HG02678 (cell line): ENCODE measurements around the gene ZBTB8A.
"Not testable (repeated sequence)": the region's sequence is repeated elsewhere in the genome, so short reads cannot be mapped to it uniquely, and the experiment has no call there.

Experiments used
- ATAC-seq: cut with Tn5 transposase; IDR thresholded peaks from one replicate; pipeline ENCODE4 v1.9.1; 2021; ENCODE audit warnings: mild to moderate bottlenecking, moderate library complexity; ENCODE audit not compliant: unreplicated experiment

Gene ZBTB8A

GRCh38 chr1:32536117-32536516 is 3.1 kb upstream of the ZBTB8A start:
- ATAC-seq, result no peak

- ATAC-seq, result no peak
Observed at GRCh38 chr1:32536764-32537163, 2.5 kb upstream of the ZBTB8A start.

GRCh38 chr1:32539584-32540571 is 651 bp downstream of the ZBTB8A start:
- no peak for ATAC-seq

DNA sequence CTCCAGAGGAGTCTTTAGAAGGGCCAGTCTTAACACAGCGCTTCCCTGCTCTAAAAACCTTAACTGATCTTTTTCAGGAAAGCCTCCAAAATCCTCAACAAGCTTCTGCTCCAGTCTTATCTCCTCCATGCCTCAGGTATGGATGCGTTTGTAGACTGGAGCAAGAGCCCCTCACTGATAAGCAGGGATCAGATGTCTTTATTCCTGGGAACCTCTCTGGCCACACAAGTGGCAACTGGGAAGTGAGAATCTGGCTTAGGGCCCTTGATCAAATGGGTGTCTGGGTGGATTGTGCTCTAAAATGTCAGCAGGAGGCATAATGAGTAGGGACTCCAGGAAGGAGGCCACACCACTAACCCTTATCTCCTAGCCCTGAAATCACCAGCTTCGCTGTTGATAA is 1.4 kb downstream of the ZBTB8A start:
- ATAC-seq, result no peak

DNA sequence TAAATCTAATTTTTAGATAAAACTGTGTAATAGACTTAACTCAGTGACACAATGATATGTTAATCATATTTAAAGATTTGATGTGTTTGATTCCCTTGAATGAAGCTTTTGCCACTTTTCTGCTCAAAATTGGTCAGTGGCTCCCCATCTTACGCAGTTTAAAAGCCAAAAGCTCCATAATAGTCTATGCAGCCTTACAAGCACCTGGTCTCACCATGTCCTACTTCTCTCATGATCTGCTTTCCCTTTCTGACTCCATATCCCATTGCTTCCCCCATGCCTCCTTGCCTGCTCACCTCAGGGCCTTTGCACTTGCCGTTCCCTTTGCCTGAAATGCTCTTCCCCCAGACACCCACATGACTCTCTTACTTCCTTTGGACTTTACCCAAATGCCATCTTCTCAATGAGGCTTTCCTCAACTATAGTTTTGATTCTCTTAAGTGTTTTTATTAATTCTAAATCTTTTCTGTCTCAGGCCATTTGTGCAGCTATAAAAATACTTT is 1.9 kb downstream of the ZBTB8A start:
- no peak for ATAC-seq

- no peak for ATAC-seq
Observed at GRCh38 chr1:32546611-32547010, 7.4 kb downstream of the ZBTB8A start.

DNA sequence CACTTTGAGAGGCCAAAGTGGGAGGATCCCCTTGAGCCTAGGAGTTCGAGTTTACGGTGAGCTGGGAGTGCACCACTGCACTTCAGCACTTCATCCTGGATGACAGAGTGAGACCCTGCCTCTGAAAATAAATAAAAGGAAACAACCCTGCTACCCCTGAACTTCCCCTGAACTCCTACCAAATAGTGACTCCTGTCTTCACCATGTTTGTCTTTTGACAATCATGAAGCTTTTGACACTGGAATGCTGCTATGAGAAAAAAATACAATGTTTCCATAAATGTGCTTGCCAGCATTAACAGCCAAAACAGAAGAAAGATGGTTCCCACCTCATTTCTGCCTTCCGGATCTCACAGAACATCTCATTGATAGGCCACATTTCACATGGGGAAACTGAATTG is 10.4 kb downstream of the ZBTB8A start:
- no peak for ATAC-seq

- ATAC-seq, result no peak
Observed at GRCh38 chr1:32554288-32554687, 15.1 kb downstream of the ZBTB8A start.

GRCh38 chr1:32557035-32557434 is 17.8 kb downstream of the ZBTB8A start:
- ATAC-seq, result not testable (repeated sequence)

DNA sequence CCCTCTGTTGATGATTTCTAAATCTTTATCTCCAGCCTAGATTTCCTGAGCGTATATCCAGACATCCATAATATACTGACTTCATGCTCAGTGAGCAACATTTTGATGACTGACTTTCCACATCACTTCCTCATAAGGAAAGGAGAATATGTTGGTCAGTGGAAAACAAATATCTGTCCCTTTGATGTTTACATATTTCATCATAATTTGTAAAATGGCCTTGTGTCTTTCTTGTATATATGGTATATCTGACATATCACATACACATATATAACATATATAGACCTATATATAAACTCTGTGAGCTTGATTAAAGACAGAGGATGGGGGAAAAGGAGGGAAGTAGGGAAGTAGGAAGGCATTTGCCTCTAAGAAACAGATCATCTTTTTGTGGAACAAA is 18.6 kb downstream of the ZBTB8A start:
- no peak for ATAC-seq

DNA sequence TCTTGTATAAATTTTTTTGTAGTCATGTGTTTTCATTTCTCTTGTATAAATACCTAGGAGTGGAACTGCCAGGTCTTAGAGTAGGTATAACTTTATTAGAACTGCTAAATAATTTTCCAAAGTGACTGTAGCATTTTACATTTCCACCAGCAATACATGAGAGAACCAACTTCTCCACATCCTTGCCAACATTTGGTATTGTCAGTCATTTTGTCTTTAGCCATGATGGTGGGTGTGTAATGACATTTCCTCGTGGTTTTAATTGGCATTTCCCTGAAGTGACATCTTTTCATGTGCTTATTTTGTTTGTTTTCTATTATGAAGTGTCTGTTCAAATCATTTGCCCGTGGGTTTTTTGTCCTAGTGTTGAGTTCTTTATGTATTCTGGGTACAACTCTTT is 29.7 kb downstream of the ZBTB8A start:
- no peak for ATAC-seq

GRCh38 chr1:32580348-32581017 is 41.3 kb downstream of the ZBTB8A start:
- ATAC-seq, result no peak

- no peak for ATAC-seq
Observed at GRCh38 chr1:32592943-32593342, 53.7 kb downstream of the ZBTB8A start.

- ATAC-seq, result no peak
Observed at GRCh38 chr1:32600034-32600433, 60.8 kb downstream of the ZBTB8A start.

DNA sequence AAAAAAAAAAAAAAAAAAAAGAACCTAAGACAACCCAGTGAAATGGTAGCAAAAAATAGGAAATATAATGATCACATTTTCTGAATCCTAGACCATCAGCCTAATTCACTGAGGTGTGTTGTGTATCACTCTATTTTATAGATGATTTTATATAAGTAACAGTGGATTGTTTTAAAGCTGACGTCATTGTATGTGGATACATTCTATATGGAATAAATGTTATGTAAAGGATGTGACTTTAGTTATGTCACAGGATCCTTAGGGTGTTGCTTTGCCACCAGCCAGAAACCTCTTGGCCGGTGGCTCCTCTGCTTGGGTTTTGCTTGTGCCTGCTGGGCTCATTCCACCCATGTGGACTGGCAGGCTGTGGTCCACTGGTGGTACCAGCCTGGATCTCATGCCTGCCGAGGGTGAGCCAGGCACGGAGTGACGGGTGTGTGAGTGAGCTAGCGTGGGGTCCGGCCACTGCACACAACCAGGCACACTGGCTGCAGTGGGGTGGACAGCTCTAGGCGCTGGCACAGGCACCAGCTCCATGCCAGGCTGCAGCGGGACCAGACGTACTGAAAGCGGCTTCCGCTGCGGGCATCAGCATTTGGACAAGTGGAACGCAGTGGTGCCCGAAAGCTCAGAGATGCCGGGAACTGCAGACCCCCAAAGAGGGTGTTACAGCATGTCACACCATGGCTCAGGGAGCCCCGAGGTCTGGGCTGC is 66.6 kb downstream of the ZBTB8A start:
- no peak for ATAC-seq

DNA sequence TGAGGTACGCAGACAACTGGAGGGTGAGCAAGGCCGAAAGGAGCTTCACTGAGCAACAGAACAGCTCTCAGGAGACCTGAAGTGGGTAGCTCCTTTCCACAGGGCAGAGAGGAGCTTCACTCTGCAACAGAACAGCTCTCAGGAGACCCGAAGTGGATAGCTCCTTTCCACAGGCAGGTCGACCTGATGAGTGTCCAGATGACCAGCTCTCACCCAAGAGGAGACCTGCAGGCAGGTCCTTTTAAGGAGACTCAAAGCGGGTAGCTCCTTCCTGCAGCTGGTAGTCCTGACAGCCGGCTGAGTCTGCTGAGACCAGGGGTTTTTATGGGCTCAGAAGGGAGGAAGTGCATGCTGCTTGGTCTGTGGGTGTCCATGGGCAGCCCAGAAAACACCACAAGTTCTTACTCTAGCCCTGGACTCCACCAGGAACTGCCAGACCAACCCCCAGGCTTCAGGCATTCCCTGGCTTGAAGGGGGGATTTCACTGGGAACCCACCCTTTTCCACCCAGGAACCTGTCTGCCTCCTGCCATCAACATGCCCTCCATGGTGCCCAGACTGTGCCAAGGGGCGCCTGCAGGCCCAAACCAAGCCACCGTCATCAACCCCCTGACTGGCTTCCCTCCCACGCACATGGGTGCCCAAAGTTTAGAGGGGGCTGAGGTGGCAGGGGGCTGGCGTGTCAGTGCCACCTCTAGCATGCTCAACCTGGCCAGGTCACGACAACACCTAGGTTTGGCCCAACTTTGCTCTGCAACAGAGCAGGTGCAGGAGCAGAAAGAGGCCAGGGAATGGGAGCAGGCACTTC is 67.5 kb downstream of the ZBTB8A start:
- ATAC-seq, result no peak

DNA sequence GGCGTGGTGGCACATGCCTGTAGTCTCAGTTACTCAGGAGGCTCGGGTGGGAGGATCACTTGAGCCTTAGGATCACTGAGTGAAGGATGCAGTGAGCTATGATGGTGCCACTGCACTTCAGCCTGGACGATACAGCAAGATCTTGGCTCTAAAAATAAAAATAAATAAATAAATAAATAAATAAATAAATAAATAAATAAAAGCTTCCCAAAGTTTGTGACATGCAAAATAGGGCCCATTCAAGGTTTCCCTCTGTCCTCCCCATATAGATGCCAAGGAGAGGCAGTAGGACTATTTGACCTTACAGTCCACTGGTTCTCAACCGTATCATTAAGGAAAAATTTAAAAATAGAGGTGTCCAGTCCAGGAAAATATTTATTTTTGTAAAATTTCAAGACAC is 70.0 kb downstream of the ZBTB8A start:
- ATAC-seq, result no peak

DNA sequence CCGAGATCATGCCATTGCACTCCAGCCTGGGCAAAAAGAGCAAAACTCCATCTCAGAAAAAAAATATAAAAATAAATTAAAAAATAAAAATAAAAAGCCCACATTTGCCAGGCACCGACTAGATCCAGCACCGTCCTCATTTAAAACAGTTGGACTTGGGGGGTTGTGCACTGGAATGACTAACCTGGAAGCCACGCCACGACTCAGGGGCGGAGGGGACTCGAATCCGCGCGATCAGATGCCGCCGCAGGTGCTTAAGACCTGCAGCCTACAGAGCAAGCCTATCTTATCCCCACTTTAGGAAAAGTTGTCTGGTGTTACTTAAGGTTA is 72.6 kb downstream of the ZBTB8A start:
- peak; percentile 6 for ATAC-seq

- ATAC-seq, result peak; percentile 82
Observed at GRCh38 chr1:32612189-32612881, 73.1 kb downstream of the ZBTB8A start.

- no peak for ATAC-seq
Observed at GRCh38 chr1:32613472-32613871, 74.2 kb downstream of the ZBTB8A start.
